Fibroblast of lung (primary cell): ENCODE results near the gene SEM1. TPM values are rescaled to one million over a fixed set of nuclear protein-coding genes. Genes with fewer than 3 reads are reported as not detected.

Source experiments
- DNase-seq, 2 donors: peaks; one replicate each; pipeline versions ENCODE4 v3.0.0 to v3.0.0-alpha.2; 2010; ENCODE audit warnings: low read depth in 2 of 2
- H2AFZ ChIP-seq: 2 replicates; pipeline ENCODE4 v1.5.1; 2012; ENCODE audit warnings: low read length, control low read depth, inconsistent platforms
- H3K27ac ChIP-seq: 2 replicates; pipeline ENCODE4 v1.5.1; 2011; ENCODE audit warnings: low read length, control low read depth; ENCODE audit not compliant: insufficient read depth
- H3K27me3 ChIP-seq: 2 replicates; pipeline ENCODE4 v1.5.1; 2011; ENCODE audit warnings: mild to moderate bottlenecking, low read length; ENCODE audit not compliant: control insufficient read depth, insufficient read depth
- H3K36me3 ChIP-seq: 2 replicates; pipeline ENCODE4 v1.5.1; 2011; ENCODE audit warnings: low read length; ENCODE audit not compliant: control insufficient read depth, insufficient read depth
- H3K4me1 ChIP-seq: 2 replicates; pipeline ENCODE4 v1.5.1; 2011; ENCODE audit warnings: low read length; ENCODE audit not compliant: control insufficient read depth, insufficient read depth; ENCODE audit errors: extremely low read depth
- H3K4me2 ChIP-seq: 2 replicates; pipeline ENCODE4 v1.5.1; 2011; ENCODE audit warnings: low read length, control low read depth; ENCODE audit not compliant: insufficient read depth; ENCODE audit errors: extremely low read depth
- H3K4me3 ChIP-seq, 4 experiments: fragments of 200-600 bp in 1 of 4; sonication (generic) in 1 of 4; replicated peaks in 1 of 4; 2 replicates each; pipeline ENCODE4 v1.5.1; 2011 to 2016; ENCODE audit warnings: low read length in 4 of 4, low read depth in 3 of 4, mild to moderate bottlenecking in 3 of 4, control low read depth in 2 of 4, inconsistent platforms in 1 of 4, mixed read lengths in 1 of 4; ENCODE audit not compliant: insufficient read depth in 1 of 4; ENCODE audit errors: control extremely low read depth in 1 of 4
- H3K79me2 ChIP-seq: 2 replicates; pipeline ENCODE4 v1.5.1; 2012; ENCODE audit warnings: mild to moderate bottlenecking, low read length, inconsistent platforms; ENCODE audit not compliant: control insufficient read depth, insufficient read depth
- H3K9ac ChIP-seq: 2 replicates; pipeline ENCODE4 v1.5.1; 2011; ENCODE audit warnings: mild to moderate bottlenecking, low read length, control low read depth; ENCODE audit not compliant: insufficient read depth
- H3K9me3 ChIP-seq: 2 replicates; pipeline ENCODE4 v1.5.1; 2012; ENCODE audit warnings: low read depth, low read length; ENCODE audit not compliant: control insufficient read depth, insufficient read depth
- H4K20me1 ChIP-seq: 2 replicates; pipeline ENCODE4 v1.5.1; 2011; ENCODE audit warnings: low read length; ENCODE audit not compliant: control insufficient read depth, insufficient read depth; ENCODE audit errors: extremely low read depth
- CTCF ChIP-seq, 2 donors: IDR thresholded peaks in 1 of 2; conservative IDR thresholded peaks in 1 of 2; 1 replicate in 1 of 2; 2 replicates in 1 of 2; pipeline ENCODE4 v1.5.1; 2011 to 2012; ENCODE audit warnings: low read length in 2 of 2, control low read depth in 1 of 2, inconsistent platforms in 1 of 2, low read depth in 1 of 2, mild to moderate bottlenecking in 1 of 2
- EZH2 ChIP-seq: IDR thresholded peaks from 2 replicates; pipeline ENCODE4 v1.5.1; 2012; ENCODE audit warnings: low read length, control low read depth, mild to moderate bottlenecking; ENCODE audit errors: missing control alignments
- polyA plus RNA-seq, 2 donors: library from polyadenylated mRNA; depleted of rRNA in 1 of 2; stranded (reverse) in 1 of 2; unstranded in 1 of 2; fragments of >200 nt; gene quantifications; 2 replicates each; pipeline ENCODE4 v1.2.1, GENCODE V29; 2011 to 2012; ENCODE audit warnings: missing spikeins in 1 of 2
- total RNA-seq: library from RNA; depleted of rRNA; stranded (reverse); fragments of >200 nt; gene quantifications from 2 replicates; pipeline ENCODE4 v1.2.1, GENCODE V29; 2014

SEM1 gene
- total and polyA plus RNA-seq, 2 donors (not counting 1 experiment from before 2014, with no cell fraction given): 52.7 to 123 TPM

- Histone ChIP-seq H3K4me1 (no peaks in the 10 kb centered on the region), H3K27ac (no peak overlapping the region), H3K9me3 (no peaks in the 10 kb centered on the region), H2AFZ (no peak overlapping the region), H3K79me2 (no peaks in the 10 kb centered on the region), H3K9ac (no peak overlapping the region), H3K4me3 (no peak overlapping the region), H3K27me3 (no peaks in the 10 kb centered on the region), H3K4me2 (no peak overlapping the region), H3K36me3 (no peaks in the 10 kb centered on the region), H4K20me1 (no peaks in the 10 kb centered on the region)
- TF ChIP-seq CTCF (conservative IDR thresholded peaks at IDR 0.05 in 1 of 2, IDR thresholded peaks at IDR 0.05 in 1 of 2; ENCODE audit: low read depth in 1 of 2, low read length in 2 of 2) (no peak), EZH2 (no peak)
- no peak for DNase-seq
These were observed 32.7 kb downstream of the SEM1 start for GRCh38 chr7:96676919-96677318.

GRCh38 chr7:96675548-96675947 is 34.1 kb downstream of the SEM1 start:
- TF ChIP-seq EZH2 (no peak), CTCF (conservative IDR thresholded peaks at IDR 0.05 in 1 of 2, IDR thresholded peaks at IDR 0.05 in 1 of 2; ENCODE audit: low read depth in 1 of 2, low read length in 2 of 2) (no peak)
- Histone ChIP-seq H3K9ac (no peak overlapping the region), H3K4me1 (no peaks in the 10 kb centered on the region), H3K27me3 (no peaks in the 10 kb centered on the region), H3K4me2 (no peak overlapping the region), H3K36me3 (no peaks in the 10 kb centered on the region), H3K9me3 (no peaks in the 10 kb centered on the region), H2AFZ (no peak overlapping the region), H3K4me3 (no peak overlapping the region), H3K79me2 (no peaks in the 10 kb centered on the region), H4K20me1 (no peaks in the 10 kb centered on the region), H3K27ac (no peak overlapping the region)
- no peak for DNase-seq

GRCh38 chr7:96674565-96674964 is 35.1 kb downstream of the SEM1 start:
- Histone ChIP-seq H3K27ac (no peak overlapping the region), H3K27me3 (no peaks in the 10 kb centered on the region), H3K36me3 (no peaks in the 10 kb centered on the region), H3K4me1 (no peaks in the 10 kb centered on the region), H3K9me3 (no peaks in the 10 kb centered on the region), H3K79me2 (no peaks in the 10 kb centered on the region), H3K4me3 (no peak overlapping the region), H3K4me2 (no peak overlapping the region), H4K20me1 (no peaks in the 10 kb centered on the region), H2AFZ (no peak overlapping the region), H3K9ac (no peak overlapping the region)
- TF ChIP-seq EZH2 (no peak), CTCF (conservative IDR thresholded peaks at IDR 0.05 in 1 of 2, IDR thresholded peaks at IDR 0.05 in 1 of 2; ENCODE audit: low read depth in 1 of 2, low read length in 2 of 2) (no peak)
- no peak for DNase-seq
